ENCODE data around the gene CALHM4. TPM values are rescaled to one million over a fixed set of nuclear protein-coding genes. Genes with fewer than 3 reads are reported as not detected.

CALHM4 gene
- total RNA-seq, 1 donor from 2014 or later: not detected

DNA sequence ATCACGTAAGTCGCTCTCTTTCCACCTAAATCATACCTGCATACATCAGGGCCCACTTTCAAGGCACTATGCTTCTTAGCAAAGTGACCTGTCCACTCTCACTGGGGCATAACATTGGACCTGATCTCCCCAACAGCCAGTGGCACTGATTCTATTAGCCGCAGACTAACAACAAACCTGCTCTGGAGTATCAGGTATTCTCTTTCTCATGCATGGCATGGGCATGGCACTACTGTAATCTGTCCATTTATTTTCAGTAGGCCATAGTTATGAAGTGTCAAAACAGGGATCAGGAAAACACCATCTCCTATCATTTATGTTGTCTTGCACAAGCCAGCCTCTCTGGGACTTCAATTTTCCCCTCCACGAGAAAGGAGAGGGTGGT, 8.5 kb downstream of the CALHM4 start:
- H3K36me3 ChIP-seq: no peaks in the 10 kb centered on the region
- no peak overlapping the region for H3K4me3 ChIP-seq
- no peaks in the 10 kb centered on the region for H3K27me3 ChIP-seq (ENCODE audit: low read depth)
- H3K27ac ChIP-seq (replicated peaks): no peak overlapping the region
- H3K4me1 ChIP-seq: peaks cover 31% of the 10 kb centered on the region
- intact Hi-C loops (cut with micrococcal nuclease): no loop called here
- no peaks in the 10 kb centered on the region for H3K9me3 ChIP-seq (replicated peaks)
- TF ChIP-seq, protein P1, sequence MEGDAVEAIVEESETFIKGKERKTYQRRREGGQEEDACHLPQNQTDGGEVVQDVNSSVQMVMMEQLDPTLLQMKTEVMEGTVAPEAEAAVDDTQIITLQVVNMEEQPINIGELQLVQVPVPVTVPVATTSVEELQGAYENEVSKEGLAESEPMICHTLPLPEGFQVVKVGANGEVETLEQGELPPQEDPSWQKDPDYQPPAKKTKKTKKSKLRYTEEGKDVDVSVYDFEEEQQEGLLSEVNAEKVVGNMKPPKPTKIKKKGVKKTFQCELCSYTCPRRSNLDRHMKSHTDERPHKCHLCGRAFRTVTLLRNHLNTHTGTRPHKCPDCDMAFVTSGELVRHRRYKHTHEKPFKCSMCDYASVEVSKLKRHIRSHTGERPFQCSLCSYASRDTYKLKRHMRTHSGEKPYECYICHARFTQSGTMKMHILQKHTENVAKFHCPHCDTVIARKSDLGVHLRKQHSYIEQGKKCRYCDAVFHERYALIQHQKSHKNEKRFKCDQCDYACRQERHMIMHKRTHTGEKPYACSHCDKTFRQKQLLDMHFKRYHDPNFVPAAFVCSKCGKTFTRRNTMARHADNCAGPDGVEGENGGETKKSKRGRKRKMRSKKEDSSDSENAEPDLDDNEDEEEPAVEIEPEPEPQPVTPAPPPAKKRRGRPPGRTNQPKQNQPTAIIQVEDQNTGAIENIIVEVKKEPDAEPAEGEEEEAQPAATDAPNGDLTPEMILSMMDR (IDR thresholded peaks at IDR 0.05; ENCODE audit: borderline replicate concordance): no peak
- DNase-seq: no peak

DNA sequence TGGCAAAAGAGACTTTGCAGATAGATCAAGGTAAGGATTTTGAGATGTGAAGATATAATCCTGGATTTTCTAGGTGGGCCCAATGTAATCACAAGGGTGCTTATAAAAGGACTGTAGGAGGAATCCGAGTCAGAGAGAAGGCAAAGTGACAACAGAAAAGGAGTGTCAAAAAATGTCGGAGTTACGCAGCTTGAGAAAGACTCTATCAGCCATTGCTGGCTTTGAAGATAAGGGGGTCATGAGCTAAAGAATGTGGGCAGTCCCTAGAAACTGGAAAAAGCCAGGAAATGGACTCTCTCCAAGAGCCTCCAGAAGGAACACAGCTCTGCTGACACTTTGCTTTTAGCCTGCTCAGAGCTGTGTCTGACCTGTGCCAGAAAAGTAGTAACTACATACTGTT, 9.1 kb downstream of the CALHM4 start:
- no peak for DNase-seq
- H3K27me3 ChIP-seq (ENCODE audit: low read depth): no peaks in the 10 kb centered on the region
- H3K36me3 ChIP-seq: no peaks in the 10 kb centered on the region
- H3K9me3 ChIP-seq (replicated peaks): no peaks in the 10 kb centered on the region
- peak overlapping the region; percentile 11 for H3K27ac ChIP-seq (replicated peaks)
- H3K4me1 ChIP-seq: peaks cover 25% of the 10 kb centered on the region
- TF ChIP-seq, protein P1 (IDR thresholded peaks at IDR 0.05; ENCODE audit: borderline replicate concordance): no peak
- intact Hi-C loops (cut with micrococcal nuclease): no loop called here
- no peak overlapping the region for H3K4me3 ChIP-seq

DNA sequence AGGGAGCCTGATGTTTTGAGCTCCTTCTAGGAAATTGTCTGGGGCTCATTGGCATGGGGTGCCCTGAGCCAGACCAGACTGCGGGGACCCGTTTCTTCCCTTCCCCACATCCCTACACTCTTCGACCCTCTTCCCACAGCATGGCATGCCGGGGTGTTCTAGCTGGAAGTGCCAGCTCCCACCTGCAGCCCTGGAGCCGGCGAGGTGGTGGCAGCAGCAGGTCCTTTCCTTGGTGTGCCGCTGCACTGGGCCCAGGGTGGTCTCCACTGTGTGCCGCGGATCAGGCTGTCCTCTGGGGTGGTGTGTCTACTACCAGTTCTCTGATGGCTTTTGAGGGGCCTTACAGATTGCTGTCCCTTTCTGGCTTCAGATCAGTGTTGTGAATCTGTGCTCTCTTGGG, 10.3 kb downstream of the CALHM4 start:
- intact Hi-C loops (cut with micrococcal nuclease): no loop called here
- Histone ChIP-seq H3K27me3 (ENCODE audit: low read depth) (no peaks in the 10 kb centered on the region), H3K4me1 (peaks cover 17% of the 10 kb centered on the region), H3K4me3 (no peak overlapping the region), H3K36me3 (no peaks in the 10 kb centered on the region), H3K27ac (replicated peaks) (no peak overlapping the region), H3K9me3 (replicated peaks) (no peaks in the 10 kb centered on the region)
- TF ChIP-seq, protein P1 (IDR thresholded peaks at IDR 0.05; ENCODE audit: borderline replicate concordance): no peak
- DNase-seq: no peak

DNA sequence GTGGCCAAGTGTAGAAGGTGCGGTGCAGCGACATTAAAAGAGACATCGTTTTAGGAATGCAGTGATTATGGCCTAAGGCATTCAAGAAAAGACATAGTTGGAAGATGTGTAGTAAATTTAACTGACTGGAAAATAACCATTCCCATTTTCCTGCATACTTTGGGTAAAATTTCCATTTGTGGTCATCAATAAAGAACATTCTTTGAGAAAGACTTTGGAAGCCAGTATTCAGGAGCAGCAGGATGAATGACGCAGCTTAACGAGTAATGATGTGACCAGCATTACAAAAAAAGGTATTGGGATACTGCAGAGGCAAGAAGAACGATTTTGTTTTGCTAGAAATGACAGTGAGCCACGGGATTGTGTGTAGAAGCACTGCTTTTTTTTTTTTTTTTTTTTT, 10.8 kb downstream of the CALHM4 start:
- peaks cover 22% of the 10 kb centered on the region for H3K4me1 ChIP-seq
- H3K27me3 ChIP-seq (ENCODE audit: low read depth): no peaks in the 10 kb centered on the region
- no peaks in the 10 kb centered on the region for H3K9me3 ChIP-seq (replicated peaks)
- TF ChIP-seq, protein P1 (IDR thresholded peaks at IDR 0.05; ENCODE audit: borderline replicate concordance): no peak
- no peaks in the 10 kb centered on the region for H3K36me3 ChIP-seq
- no peak for DNase-seq
- no peak overlapping the region for H3K4me3 ChIP-seq
- intact Hi-C loops (cut with micrococcal nuclease): no loop called here
- no peak overlapping the region for H3K27ac ChIP-seq (replicated peaks)

DNA sequence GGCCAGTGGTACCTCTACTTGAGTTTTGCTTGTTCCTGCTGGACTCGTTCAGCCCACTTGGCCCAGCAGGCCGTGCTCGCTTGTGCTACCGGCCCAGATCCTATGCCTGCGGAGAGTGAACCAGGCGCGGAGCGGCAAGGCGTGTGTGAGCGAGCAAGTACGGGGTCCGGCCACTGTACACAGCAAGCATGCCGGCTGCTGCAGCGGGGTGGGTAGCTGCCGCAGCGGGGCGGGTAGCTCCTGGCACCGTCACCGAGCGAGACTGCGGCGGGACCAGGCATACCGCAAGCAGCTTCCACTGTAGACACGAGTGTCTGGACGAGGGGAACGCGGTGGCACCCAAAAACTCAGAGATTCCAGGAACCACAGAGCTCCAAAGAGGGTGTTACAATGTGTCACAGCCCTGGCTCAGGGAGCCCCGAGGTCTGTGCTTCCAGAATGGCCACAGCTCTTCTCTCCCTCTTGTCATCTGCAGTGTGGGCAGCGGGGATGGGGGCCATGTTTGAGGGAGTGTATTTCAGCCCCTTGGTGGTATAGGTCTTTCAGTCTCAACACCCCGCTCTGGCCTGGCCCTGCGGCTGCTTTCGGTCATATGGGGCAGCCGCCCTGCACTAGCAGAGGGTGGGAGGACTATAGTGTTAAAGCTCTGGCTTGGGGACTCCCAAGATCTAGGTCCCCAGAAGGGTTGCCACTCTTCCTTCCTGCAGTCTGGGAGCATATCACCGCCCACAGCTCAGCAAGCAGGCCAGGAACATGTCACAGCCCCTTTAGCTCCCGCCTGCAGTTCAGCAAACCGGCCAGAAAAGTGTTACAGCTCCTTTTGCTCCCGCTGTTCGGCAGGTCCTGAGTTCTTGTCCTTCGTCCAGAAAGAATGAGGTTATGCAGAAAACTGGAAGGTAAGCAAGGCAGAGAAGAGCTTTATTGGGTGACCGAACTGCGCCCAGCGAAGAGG, 11.6 kb downstream of the CALHM4 start:
- Histone ChIP-seq H3K9me3 (replicated peaks) (no peaks in the 10 kb centered on the region), H3K27ac (replicated peaks) (no peak overlapping the region), H3K4me3 (peak overlapping the region; percentile 55), H3K4me1 (peaks cover 31% of the 10 kb centered on the region), H3K36me3 (no peaks in the 10 kb centered on the region), H3K27me3 (ENCODE audit: low read depth) (no peaks in the 10 kb centered on the region)
- DNase-seq: peak; percentile 34
- TF ChIP-seq, protein P1 (IDR thresholded peaks at IDR 0.05; ENCODE audit: borderline replicate concordance): no peak
- intact Hi-C loops (cut with micrococcal nuclease): no loop called here
